Stimulated activated CD4-positive, alpha-beta T cell treated with anti-CD3 and anti-CD28 coated beads, TNF-alpha, amount 100 ng/mL, for 48 hours (primary cell): ENCODE results near the gene MCU.
"Not testable (repeated sequence)": the region's sequence is repeated elsewhere in the genome, so short reads cannot be mapped to it uniquely, and the experiment has no call there.

Source experiments
- DNase-seq, 3 donors: peaks; one replicate each; pipeline ENCODE4 v3.0.0-alpha.2; 2020; ENCODE audit warnings: low read depth in 3 of 3

Gene MCU

GRCh38 chr10:72761498-72761897 lies 69.6 kb downstream of the MCU start:
- no peak for DNase-seq

GRCh38 chr10:72762042-72762441 lies 70.1 kb downstream of the MCU start:
- DNase-seq: no peak

- DNase-seq: no peak
Observed at GRCh38 chr10:72763201-72763600, 71.3 kb downstream of the MCU start.

DNA sequence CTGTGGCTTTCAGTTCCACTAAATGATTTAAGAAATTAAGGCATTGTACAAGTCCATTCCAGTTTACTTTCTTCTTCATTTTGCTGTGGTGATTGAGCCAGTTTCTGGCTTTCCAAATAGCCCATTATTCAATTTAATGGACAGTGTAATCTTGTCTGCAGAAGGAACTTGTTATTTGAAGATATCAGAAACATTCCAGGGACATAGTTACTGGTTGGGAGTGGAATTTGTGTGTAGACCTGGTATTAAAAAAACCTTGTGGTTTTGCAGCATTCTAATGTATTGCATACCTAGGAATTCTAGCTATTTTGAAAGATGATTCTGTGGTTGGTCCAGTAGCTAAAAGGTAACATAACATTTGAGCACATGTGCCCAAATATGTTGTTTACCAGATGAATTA lies 72.2 kb downstream of the MCU start:
- no peak for DNase-seq

GRCh38 chr10:72765051-72765745 lies 73.3 kb downstream of the MCU start:
- no peak for DNase-seq

- not testable (repeated sequence) for DNase-seq
Observed at GRCh38 chr10:72771195-72771594, 79.3 kb downstream of the MCU start.

GRCh38 chr10:72772031-72772430 lies 80.1 kb downstream of the MCU start:
- DNase-seq: no peak

DNA sequence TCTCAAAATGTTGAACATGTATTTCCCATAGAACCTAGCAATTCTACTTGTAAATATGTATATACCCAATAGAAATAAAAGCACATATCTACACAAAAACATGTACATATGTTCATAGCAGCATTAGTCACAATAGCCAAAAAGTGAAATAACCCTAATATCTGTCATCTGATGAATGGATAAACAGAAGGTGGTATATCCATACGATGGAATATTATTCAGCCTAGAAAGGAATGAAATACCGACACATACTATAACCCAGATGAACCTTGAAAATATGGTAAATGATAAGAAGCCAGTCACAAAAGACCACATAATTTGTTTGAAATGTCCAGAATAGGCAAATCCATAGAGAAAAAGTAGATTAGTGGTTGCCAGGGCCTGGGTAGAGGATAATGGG lies 87.9 kb downstream of the MCU start:
- DNase-seq: no peak

DNA sequence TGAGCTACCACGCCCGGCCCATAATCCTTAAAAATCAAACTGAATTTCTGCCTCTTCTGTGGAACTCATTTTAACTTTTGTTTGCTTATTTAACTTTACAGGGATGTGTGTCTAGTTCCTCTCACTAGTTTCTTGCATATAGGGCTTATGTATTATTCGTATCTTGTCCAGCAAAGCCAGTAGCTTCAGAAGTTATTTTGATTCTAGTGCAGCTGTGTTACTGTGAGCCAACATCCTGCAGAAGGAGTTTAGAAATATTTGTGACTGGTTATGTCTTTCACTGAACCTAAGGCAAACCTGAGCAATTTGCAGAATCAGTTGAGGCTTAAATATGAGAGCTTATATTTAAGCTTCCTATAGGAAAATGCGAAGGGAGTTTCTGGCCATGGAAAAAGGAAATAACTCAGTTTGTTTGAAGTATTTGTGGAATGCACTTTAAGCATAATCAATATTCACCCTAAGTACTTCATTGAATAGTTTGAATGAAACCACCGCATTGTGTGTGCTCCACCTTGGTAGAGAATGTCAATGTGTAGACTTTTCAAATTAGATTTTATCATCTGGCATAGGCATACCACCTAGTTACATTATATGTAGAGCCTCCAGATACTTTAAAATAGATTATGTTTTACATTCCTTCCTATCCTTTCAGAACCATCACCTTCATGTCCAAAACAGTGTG lies 90.8 kb downstream of the MCU start:
- DNase-seq: no peak

DNA sequence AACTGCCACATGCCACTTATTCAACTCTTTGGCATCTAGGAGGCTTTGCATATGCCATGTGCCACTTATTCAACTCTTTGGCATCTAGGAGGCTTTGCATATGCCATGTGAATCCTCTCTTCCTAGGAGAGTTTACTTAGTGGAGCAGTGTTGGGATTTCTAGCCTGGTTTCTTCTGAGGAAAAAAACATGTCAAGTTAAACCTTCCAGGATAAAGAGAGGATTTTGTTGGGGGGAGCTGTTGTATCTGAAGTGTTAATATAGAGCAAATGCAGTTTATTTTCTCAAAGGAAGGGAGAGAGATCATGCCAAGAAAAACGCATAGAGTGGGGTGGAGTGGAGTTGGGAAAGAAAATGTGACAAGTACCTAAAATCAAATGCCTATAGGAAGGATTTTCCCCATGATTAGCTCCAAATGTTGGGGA lies 91.5 kb downstream of the MCU start:
- DNase-seq: no peak

GRCh38 chr10:72784551-72785351 lies 92.8 kb downstream of the MCU start:
- no peak for DNase-seq

DNA sequence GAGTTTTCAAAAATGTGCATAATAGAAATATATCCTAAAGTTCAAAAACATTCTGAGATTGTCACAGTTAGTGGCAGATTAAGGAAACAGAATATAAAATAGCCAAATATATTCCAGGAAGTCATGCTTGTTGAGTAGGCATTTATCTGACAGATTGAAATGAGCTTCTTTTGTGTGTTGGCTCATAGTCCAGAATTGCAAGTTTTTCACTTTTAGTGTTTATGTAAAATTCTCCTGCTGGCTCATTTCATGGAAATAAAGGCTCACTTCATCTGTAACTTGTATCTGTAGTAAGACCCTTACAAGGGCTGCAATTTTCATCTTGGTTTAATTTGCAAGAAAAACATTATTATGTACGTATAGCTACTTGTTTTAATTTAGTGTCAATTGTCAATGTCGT lies 93.5 kb downstream of the MCU start:
- no peak for DNase-seq

DNA sequence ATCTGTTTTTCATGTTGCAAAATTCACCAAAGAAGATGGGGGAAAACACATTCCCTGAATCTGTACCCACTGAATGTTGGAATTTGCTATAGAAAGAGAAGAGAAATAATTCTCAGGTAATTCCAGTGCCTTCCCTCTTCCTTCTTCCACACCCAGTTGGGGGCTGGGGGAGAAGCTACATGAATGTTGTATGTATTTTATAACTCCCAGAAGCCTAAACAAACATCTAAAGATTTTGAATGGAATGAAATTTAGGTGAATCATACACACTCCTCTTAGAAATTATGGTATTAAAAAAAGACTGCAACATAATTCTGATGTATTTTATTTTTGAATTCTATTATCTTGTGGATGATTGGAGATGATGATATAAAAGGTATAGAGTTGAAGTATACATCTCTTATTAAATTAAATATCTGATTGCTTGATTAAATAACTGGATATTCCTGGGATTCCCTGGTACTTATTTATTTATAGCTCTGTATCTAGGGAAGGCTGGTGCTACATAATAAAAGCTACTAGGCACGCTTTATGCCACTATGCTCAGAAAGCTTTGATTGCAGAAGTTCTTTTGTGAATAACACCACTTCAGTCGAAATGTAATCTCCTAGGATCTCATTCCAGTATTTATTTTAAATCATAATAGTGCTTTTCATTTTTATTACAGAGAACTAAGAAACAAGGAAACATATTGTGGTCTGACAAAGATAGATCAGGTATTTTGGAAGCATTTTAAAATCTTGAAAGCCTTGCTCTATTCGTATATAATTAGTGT lies 98.5 kb downstream of the MCU start:
- DNase-seq: no peak

- DNase-seq: no peak
Observed at GRCh38 chr10:72792288-72792687, 100.3 kb downstream of the MCU start.

GRCh38 chr10:72793752-72794151 lies 101.8 kb downstream of the MCU start:
- DNase-seq: no peak

DNA sequence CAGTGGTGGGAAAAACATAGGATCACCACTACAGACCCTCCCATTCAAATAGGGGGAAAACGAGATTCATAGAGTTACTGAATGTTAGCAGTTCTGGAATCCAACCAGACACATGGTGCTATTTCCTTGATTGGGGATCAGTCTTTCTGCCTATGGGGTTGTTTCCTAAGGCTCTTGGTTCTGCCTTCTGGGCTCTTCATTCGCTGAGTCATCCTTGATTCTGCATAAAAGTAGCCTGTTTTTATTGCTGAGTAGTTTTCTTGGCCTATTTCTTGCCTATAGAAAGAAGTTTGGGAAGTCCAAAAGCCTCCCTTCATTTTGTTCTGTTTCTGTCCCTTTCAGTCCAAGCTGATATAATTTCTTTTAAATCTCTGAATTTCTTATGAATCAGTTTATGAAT lies 102.3 kb downstream of the MCU start:
- no peak for DNase-seq

DNA sequence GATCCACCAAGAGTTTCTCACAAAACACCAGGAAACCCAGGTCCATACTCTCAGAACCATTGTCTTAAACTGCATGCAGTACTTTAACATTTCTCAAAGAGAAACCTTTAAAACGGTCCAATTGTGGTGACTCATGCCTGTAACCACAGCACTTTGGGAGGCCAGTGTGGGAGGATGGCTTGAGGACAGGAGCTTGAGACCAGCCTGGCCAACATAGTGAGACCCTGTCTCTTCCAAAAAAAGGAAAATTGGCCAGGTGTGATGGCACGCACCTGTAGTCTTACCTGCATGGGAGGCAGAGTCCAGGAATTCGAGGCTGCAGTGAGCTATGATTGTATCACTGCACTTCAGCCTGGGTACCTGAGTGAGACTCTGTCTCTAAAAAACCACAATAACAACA lies 104.1 kb downstream of the MCU start:
- DNase-seq: no peak

DNA sequence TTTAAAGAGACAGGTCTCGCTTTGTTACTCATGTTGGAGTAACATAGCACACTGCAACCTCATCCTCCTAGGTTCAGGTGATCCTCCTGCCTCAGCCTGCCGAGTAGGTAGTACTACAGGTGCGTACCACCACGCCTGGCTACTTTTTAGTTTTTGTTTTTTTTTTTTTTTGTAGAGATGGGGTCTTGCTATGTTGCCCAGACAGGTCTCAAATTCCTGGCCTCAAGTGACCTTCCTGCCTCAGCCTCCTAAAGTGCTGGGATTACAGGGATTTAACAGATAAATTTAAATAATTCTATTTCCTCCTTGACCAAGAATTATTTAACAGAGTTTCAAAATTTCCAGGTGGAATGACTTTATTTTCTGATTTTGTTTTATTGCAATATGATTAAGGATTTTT lies 104.6 kb downstream of the MCU start:
- no peak for DNase-seq

DNA sequence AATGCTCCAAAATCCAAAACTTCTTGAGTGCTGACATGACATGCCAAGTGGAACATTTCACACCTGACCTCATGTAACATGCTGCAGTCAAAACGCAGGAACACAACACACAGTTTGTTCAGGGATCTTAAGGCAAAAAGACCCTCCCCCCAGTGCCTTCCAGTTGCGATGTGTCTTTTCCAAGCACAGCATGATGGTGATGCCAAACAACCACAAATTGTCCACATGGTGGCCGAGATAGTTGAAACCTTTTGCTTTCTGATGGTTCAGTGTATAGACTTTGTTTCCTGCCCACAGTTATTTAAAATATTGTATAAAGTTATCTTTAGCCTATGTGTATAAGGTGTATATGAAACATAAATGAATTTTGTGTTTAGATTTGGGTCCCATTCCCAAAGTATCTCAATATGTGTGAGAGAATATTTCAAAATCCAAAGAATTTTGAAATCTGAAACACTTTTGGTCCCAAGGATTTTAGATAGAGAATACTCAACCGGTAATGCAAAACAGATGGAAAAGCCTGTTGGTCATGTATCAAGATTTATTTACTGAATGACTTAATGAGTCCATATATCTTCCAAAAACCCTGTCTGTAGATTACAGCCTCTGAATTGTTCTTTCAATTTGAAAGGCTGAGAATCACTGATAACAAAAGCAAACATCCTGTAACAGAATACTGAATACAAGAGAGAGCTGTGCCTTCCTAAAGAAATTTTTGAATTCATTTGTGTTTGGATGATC lies 108.2 kb downstream of the MCU start:
- no peak for DNase-seq

GRCh38 chr10:72800741-72801092 lies 108.8 kb downstream of the MCU start:
- DNase-seq: no peak

GRCh38 chr10:72801263-72801868 lies 109.4 kb downstream of the MCU start:
- DNase-seq: no peak
